GM23338 (cell line): Measurements from ENCODE around the gene FYTTD1. TPM values are rescaled to one million over a fixed set of nuclear protein-coding genes. Genes with fewer than 3 reads are reported as not detected.

Experiments
- ATAC-seq: fragments of 200-7000 bp; cut with Tn5 transposase; 3 replicates; pipeline ENCODE4 v1.9.1; 2020
- DNase-seq: peaks from one replicate; pipeline ENCODE4 v3.0.0-alpha.2; 2015; ENCODE audit warnings: low spot score
- H2AFZ ChIP-seq: fragments of 200-600 bp; sonication (generic); 2 replicates; pipeline ENCODE4 v1.8.0; 2016; ENCODE audit warnings: antibody characterized with exemption, mild to moderate bottlenecking, moderate library complexity
- H3F3A ChIP-seq: fragments of 200-600 bp; sonication (generic); replicated peaks from 2 replicates; pipeline ENCODE4 v1.8.0; 2017; ENCODE audit warnings: antibody characterized with exemption, mixed run types, low read depth
- H3K27ac ChIP-seq: fragments of 200-600 bp; sonication (generic); 2 replicates; pipeline ENCODE4 v1.6.1; 2016; ENCODE audit warnings: low read depth
- H3K27me3 ChIP-seq: fragments of 200-600 bp; sonication (generic); 2 replicates; pipeline ENCODE4 v1.8.0; 2016; ENCODE audit warnings: mild to moderate bottlenecking, mixed run types, moderate library complexity; ENCODE audit not compliant: insufficient read depth
- H3K36me3 ChIP-seq: fragments of 200-600 bp; sonication (generic); 2 replicates; pipeline ENCODE4 v1.8.0; 2016; ENCODE audit warnings: mild to moderate bottlenecking; ENCODE audit not compliant: insufficient read depth
- H3K4me1 ChIP-seq: fragments of 200-600 bp; sonication (generic); 2 replicates; pipeline ENCODE4 v1.8.0; 2016; ENCODE audit warnings: mild to moderate bottlenecking, moderate library complexity; ENCODE audit not compliant: insufficient read depth
- H3K4me2 ChIP-seq: fragments of 200-600 bp; sonication (generic); 2 replicates; pipeline ENCODE4 v1.7.1; 2017; ENCODE audit warnings: mixed run types
- H3K4me3 ChIP-seq: fragments of 200-600 bp; sonication (generic); 2 replicates; pipeline ENCODE4 v1.6.1; 2016; ENCODE audit warnings: mixed run types
- H3K79me2 ChIP-seq: fragments of 200-600 bp; sonication (generic); replicated peaks from 2 replicates; pipeline ENCODE4 v1.8.0; 2017; ENCODE audit warnings: mild to moderate bottlenecking; ENCODE audit not compliant: insufficient read depth
- H3K9me2 ChIP-seq: fragments of 200-600 bp; sonication (generic); 2 replicates; pipeline ENCODE4 v1.8.0; 2017; ENCODE audit not compliant: insufficient read depth
- H4K20me1 ChIP-seq: fragments of 200-600 bp; sonication (generic); replicated peaks from 2 replicates; pipeline ENCODE4 v1.8.0; 2017; ENCODE audit warnings: mild to moderate bottlenecking; ENCODE audit not compliant: insufficient read depth
- H3K27ac Mint-ChIP-seq: 2 replicates; pipeline ENCODE4 v1.8.0; 2020; ENCODE audit warnings: inconsistent platforms, mild to moderate bottlenecking, moderate library complexity, mixed read lengths
- H3K27me3 Mint-ChIP-seq: 3 replicates; pipeline ENCODE4 v1.8.0; 2022; ENCODE audit warnings: low read depth, mild to moderate bottlenecking, moderate library complexity, mixed read lengths, inconsistent platforms; ENCODE audit not compliant: insufficient read depth, poor library complexity
- H3K36me3 Mint-ChIP-seq: 3 replicates; pipeline ENCODE4 v1.8.0; 2021; ENCODE audit warnings: low read depth, mild to moderate bottlenecking, inconsistent platforms, moderate library complexity, mixed read lengths
- H3K4me1 Mint-ChIP-seq: 3 replicates; pipeline ENCODE4 v1.8.0; 2020; ENCODE audit warnings: mild to moderate bottlenecking, inconsistent platforms, mixed read lengths
- H3K4me3 Mint-ChIP-seq: 3 replicates; pipeline ENCODE4 v1.8.0; 2021; ENCODE audit warnings: moderate library complexity, mild to moderate bottlenecking, inconsistent platforms, mixed read lengths
- H3K9me3 Mint-ChIP-seq: 3 replicates; pipeline ENCODE4 v1.8.0; 2020; ENCODE audit warnings: moderate library complexity, mild to moderate bottlenecking, inconsistent platforms, mixed read lengths
- ETS1 ChIP-seq: IDR thresholded peaks from 2 replicates; pipeline ENCODE4 v1.6.1; 2016; ENCODE audit warnings: antibody characterized with exemption
- EZH2 ChIP-seq: fragments of 200-600 bp; sonication (generic); IDR thresholded peaks from one replicate; pipeline ENCODE4 v1.8.0; 2017; ENCODE audit warnings: antibody characterized with exemption, mild to moderate bottlenecking, low read depth; ENCODE audit not compliant: unreplicated experiment
- JUNB ChIP-seq: IDR thresholded peaks from one replicate; pipeline ENCODE4 v1.6.1; 2016; ENCODE audit warnings: antibody characterized with exemption; ENCODE audit not compliant: unreplicated experiment
- POLR2AphosphoS5 ChIP-seq: IDR thresholded peaks from 2 replicates; pipeline ENCODE4 v1.6.1; 2016; ENCODE audit warnings: antibody characterized with exemption, low read depth
- ZNF331 ChIP-seq: fragments of 250-450 bp; sonication (Bioruptor Pico); IDR thresholded peaks from 2 replicates; pipeline ENCODE4 v1.5.0; 2020; ENCODE audit warnings: low read depth, mild to moderate bottlenecking, moderate library complexity
- polyA plus RNA-seq: library from polyadenylated mRNA; unstranded; fragments of >200 nt; fragmentation: Nextera tagmentation; extraction: Ambion mirVana; gene quantifications from 2 replicates; pipeline ENCODE4 v1.2.1, GENCODE V29; 2016
- total RNA-seq: library from RNA; depleted of rRNA; stranded (reverse); fragments of >200 nt; shearing (Covaris generic); gene quantifications from 2 replicates; pipeline ENCODE4 v1.2.3, GENCODE V29; 2014
- TF ChIP-seq, protein P1 (sequence below): fragments of 250-450 bp; sonication (Bioruptor Pico); IDR thresholded peaks from 2 replicates; pipeline ENCODE4 v1.5.0; 2020; ENCODE audit warnings: mild to moderate bottlenecking, moderate library complexity
- TF ChIP-seq, protein P2 (sequence below): IDR thresholded peaks from one replicate; pipeline ENCODE4 v1.6.1; 2018; ENCODE audit warnings: antibody characterized with exemption; ENCODE audit not compliant: unreplicated experiment

The FYTTD1 gene
- total and polyA plus RNA-seq, 2 experiments from 2014 or later, result 13.7 to 14.8 TPM

GRCh38 chr3:197728487-197728886 lies 21.2 kb upstream of the FYTTD1 start:
- Mint-ChIP-seq H3K4me1 (peaks cover 11% of the 10 kb centered on the region), H3K36me3 (peaks cover 2% of the 10 kb centered on the region; the same call in 1 of the 3 replicates), H3K27ac (no peak overlapping the region), H3K4me3 (no peak overlapping the region), H3K9me3 (peaks cover 3% of the 10 kb centered on the region; the same call in 2 of the 3 replicates), H3K27me3 (peaks cover 5% of the 10 kb centered on the region)
- peaks cover 24% of the 10 kb centered on the region for H3K79me2 ChIP-seq
- H3K27me3 ChIP-seq, result no peaks in the 10 kb centered on the region
- no peaks in the 10 kb centered on the region for H3K9me2 ChIP-seq
- H2AFZ ChIP-seq, result no peak overlapping the region
- no peak for DNase-seq
- H3K4me2 ChIP-seq, result no peak overlapping the region
- 0 out of 2 replicates have a peak, but pooled peaks cover 6% of the 10 kb centered on the region for H3K4me1 ChIP-seq
- no peaks in the 10 kb centered on the region for H3K36me3 ChIP-seq
- no peak for ATAC-seq
- no peaks in the 10 kb centered on the region for H4K20me1 ChIP-seq
- no peak overlapping the region for H3K27ac ChIP-seq
- H3F3A ChIP-seq, result no peaks in the 10 kb centered on the region
- no peak overlapping the region for H3K4me3 ChIP-seq
- TF ChIP-seq JUNB (no peak), ETS1 (no peak), ZNF331 (no peak), POLR2AphosphoS5 (no peak), EZH2 (no peak)
- TF ChIP-seq, protein P1, sequence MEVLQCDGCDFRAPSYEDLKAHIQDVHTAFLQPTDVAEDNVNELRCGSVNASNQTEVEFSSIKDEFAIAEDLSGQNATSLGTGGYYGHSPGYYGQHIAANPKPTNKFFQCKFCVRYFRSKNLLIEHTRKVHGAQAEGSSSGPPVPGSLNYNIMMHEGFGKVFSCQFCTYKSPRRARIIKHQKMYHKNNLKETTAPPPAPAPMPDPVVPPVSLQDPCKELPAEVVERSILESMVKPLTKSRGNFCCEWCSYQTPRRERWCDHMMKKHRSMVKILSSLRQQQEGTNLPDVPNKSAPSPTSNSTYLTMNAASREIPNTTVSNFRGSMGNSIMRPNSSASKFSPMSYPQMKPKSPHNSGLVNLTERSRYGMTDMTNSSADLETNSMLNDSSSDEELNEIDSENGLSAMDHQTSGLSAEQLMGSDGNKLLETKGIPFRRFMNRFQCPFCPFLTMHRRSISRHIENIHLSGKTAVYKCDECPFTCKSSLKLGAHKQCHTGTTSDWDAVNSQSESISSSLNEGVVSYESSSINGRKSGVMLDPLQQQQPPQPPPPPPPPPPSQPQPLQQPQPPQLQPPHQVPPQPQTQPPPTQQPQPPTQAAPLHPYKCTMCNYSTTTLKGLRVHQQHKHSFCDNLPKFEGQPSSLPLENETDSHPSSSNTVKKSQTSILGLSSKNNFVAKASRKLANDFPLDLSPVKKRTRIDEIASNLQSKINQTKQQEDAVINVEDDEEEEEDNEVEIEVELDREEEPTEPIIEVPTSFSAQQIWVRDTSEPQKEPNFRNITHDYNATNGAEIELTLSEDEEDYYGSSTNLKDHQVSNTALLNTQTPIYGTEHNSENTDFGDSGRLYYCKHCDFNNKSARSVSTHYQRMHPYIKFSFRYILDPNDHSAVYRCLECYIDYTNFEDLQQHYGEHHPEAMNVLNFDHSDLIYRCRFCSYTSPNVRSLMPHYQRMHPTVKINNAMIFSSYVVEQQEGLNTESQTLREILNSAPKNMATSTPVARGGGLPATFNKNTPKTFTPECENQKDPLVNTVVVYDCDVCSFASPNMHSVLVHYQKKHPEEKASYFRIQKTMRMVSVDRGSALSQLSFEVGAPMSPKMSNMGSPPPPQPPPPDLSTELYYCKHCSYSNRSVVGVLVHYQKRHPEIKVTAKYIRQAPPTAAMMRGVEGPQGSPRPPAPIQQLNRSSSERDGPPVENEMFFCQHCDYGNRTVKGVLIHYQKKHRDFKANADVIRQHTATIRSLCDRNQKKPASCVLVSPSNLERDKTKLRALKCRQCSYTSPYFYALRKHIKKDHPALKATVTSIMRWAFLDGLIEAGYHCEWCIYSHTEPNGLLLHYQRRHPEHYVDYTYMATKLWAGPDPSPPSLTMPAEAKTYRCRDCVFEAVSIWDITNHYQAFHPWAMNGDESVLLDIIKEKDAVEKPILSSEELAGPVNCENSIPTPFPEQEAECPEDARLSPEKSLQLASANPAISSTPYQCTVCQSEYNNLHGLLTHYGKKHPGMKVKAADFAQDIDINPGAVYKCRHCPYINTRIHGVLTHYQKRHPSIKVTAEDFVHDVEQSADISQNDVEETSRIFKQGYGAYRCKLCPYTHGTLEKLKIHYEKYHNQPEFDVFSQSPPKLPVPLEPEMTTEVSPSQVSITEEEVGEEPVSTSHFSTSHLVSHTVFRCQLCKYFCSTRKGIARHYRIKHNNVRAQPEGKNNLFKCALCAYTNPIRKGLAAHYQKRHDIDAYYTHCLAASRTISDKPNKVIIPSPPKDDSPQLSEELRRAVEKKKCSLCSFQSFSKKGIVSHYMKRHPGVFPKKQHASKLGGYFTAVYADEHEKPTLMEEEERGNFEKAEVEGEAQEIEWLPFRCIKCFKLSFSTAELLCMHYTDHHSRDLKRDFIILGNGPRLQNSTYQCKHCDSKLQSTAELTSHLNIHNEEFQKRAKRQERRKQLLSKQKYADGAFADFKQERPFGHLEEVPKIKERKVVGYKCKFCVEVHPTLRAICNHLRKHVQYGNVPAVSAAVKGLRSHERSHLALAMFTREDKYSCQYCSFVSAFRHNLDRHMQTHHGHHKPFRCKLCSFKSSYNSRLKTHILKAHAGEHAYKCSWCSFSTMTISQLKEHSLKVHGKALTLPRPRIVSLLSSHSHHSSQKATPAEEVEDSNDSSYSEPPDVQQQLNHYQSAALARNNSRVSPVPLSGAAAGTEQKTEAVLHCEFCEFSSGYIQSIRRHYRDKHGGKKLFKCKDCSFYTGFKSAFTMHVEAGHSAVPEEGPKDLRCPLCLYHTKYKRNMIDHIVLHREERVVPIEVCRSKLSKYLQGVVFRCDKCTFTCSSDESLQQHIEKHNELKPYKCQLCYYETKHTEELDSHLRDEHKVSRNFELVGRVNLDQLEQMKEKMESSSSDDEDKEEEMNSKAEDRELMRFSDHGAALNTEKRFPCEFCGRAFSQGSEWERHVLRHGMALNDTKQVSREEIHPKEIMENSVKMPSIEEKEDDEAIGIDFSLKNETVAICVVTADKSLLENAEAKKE (CRISPR knock-in tag), result no peak
- TF ChIP-seq, protein P2, sequence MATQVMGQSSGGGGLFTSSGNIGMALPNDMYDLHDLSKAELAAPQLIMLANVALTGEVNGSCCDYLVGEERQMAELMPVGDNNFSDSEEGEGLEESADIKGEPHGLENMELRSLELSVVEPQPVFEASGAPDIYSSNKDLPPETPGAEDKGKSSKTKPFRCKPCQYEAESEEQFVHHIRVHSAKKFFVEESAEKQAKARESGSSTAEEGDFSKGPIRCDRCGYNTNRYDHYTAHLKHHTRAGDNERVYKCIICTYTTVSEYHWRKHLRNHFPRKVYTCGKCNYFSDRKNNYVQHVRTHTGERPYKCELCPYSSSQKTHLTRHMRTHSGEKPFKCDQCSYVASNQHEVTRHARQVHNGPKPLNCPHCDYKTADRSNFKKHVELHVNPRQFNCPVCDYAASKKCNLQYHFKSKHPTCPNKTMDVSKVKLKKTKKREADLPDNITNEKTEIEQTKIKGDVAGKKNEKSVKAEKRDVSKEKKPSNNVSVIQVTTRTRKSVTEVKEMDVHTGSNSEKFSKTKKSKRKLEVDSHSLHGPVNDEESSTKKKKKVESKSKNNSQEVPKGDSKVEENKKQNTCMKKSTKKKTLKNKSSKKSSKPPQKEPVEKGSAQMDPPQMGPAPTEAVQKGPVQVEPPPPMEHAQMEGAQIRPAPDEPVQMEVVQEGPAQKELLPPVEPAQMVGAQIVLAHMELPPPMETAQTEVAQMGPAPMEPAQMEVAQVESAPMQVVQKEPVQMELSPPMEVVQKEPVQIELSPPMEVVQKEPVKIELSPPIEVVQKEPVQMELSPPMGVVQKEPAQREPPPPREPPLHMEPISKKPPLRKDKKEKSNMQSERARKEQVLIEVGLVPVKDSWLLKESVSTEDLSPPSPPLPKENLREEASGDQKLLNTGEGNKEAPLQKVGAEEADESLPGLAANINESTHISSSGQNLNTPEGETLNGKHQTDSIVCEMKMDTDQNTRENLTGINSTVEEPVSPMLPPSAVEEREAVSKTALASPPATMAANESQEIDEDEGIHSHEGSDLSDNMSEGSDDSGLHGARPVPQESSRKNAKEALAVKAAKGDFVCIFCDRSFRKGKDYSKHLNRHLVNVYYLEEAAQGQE, result no peak
